ENCODE measurements around the gene DNAH2. TPM values are rescaled to one million over a fixed set of nuclear protein-coding genes. Genes with fewer than 3 reads are reported as not detected.

Gene DNAH2
- total and polyA plus RNA-seq, 11 donors = 0.02 to 0.56 (median 0.05) TPM; not detected in 4

- no peaks in the 10 kb centered on the region for H3K36me3 ChIP-seq
- TF ChIP-seq CTCF (IDR thresholded peaks at IDR 0.05) (no peak), POLR2A (IDR thresholded peaks at IDR 0.05) (no peak)
- H3K4me1 ChIP-seq = no peaks in the 10 kb centered on the region
- no peaks in the 10 kb centered on the region for H3K9me3 ChIP-seq
- no peak for DNase-seq
- WGBS, 4 donors = 87 to 93% (median 92%) methylated on average over 5 to 17 of the region's 17 CpGs
- no peak overlapping the region for H3K4me3 ChIP-seq
- no peak overlapping the region for H3K27ac ChIP-seq
- H3K27me3 ChIP-seq = no peaks in the 10 kb centered on the region
- intact Hi-C loops (cut with DNase I) = no loop called here
- no peak for ATAC-seq
Measured at GRCh38 chr17:7792611-7793010, 75.1 kb downstream of the DNAH2 start.

GRCh38 chr17:7794075-7794663 is 76.6 kb downstream of the DNAH2 start:
- Histone ChIP-seq H3K9me3 (no peaks in the 10 kb centered on the region), H3K27me3 (no peaks in the 10 kb centered on the region), H3K36me3 (no peaks in the 10 kb centered on the region), H3K4me1 (no peaks in the 10 kb centered on the region), H3K27ac (no peak overlapping the region), H3K4me3 (no peak overlapping the region)
- DNase-seq (no peak), ATAC-seq (no peak)
- WGBS, 4 donors = 45 to 51% (median 48%) methylated on average over 19 of the region's 19 CpGs
- intact Hi-C loops (cut with DNase I) = no loop called here
- TF ChIP-seq CTCF (IDR thresholded peaks at IDR 0.05) (no peak), POLR2A (IDR thresholded peaks at IDR 0.05) (no peak)

- no peak for TF ChIP-seq POLR2A (IDR thresholded peaks at IDR 0.05)
- no peak for TF ChIP-seq CTCF (IDR thresholded peaks at IDR 0.05)
- no peak overlapping the region for H3K4me3 ChIP-seq
Measured at GRCh38 chr17:7797976-7798375, 80.4 kb downstream of the DNAH2 start.

GRCh38 chr17:7798839-7799238 is 81.3 kb downstream of the DNAH2 start:
- Histone ChIP-seq H3K4me1 (no peaks in the 10 kb centered on the region), H3K27ac (no peak overlapping the region), H3K36me3 (no peaks in the 10 kb centered on the region), H3K4me3 (no peak overlapping the region), H3K9me3 (no peaks in the 10 kb centered on the region), H3K27me3 (peaks cover 0 to 3% (median 0%) of the 10 kb centered on the region in 9 donors)
- 80 to 86% (median 83%) methylated on average over 11 to 13 of the region's 13 CpGs for WGBS, 4 donors
- TF ChIP-seq POLR2A (IDR thresholded peaks at IDR 0.05) = no peak
- TF ChIP-seq CTCF (IDR thresholded peaks at IDR 0.05) = no peak
- intact Hi-C loops (cut with DNase I) = no loop called here
- ATAC-seq (peak in 1 of 4 donors; percentile 31), DNase-seq (no peak)

More at GRCh38 chr17:7797976-7798375, 80.4 kb downstream of the DNAH2 start:
- Histone ChIP-seq H3K27me3 (peaks cover 0 to 3% (median 0%) of the 10 kb centered on the region in 9 donors), H3K4me1 (no peaks in the 10 kb centered on the region), H3K9me3 (no peaks in the 10 kb centered on the region), H3K36me3 (no peaks in the 10 kb centered on the region), H3K27ac (no peak overlapping the region)
- intact Hi-C loops (cut with DNase I) = no loop called here
- WGBS, 4 donors = 92 to 93% (median 92%) methylated on average over 12 to 13 of the region's 13 CpGs
- DNase-seq = no peak
- ATAC-seq = no peak
